ENCODE data around the gene FBXW4. TPM values are rescaled to one million over a fixed set of nuclear protein-coding genes. Genes with fewer than 3 reads are reported as not detected.

Gene FBXW4
- total and polyA plus RNA-seq, 2 of the 8 experiments (the other 6 are each of a cell fraction or from before 2014, with no cell fraction given) = 29.0 to 32.8 TPM

DNA sequence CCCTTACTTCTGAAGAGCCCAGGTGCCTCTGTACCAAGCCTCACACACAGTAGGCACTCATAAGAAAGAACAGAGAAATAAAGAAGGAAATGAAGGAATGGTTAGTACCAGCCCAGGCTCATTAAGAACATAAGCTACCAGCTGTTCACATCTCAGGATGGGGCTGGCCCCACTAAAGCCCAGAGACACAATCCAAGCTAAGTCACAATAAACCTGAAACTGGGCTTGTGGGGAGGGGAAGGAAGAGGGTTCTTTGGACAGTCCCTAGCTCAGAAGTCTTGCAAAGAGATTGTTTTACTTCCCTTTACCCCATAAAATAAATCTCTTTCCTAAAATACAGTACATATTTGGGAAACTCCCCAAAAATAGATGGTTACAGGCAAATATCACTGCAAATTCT, 24.3 kb downstream of the FBXW4 start:
- no peak for FAIRE-seq
- CTCF ChIA-PET (ENCODE audit: partially characterized antibody) = interaction anchor here (0.6 to 1.5 kb wide), 7 partner anchors 10 to 111 kb away, joined by 3 to 4 read pairs (median 3); no protein-coding TSS in a partner anchor
- no peak overlapping the region for H3K27ac ChIP-seq (ENCODE audit: low read depth, low read length)

More for the DNA sequence above, 24.3 kb downstream of the FBXW4 start:
- no peak overlapping the region for H3K14ac ChIP-seq (ENCODE audit: insufficient read length)
- peaks cover 4 to 28% (median 13%) of the 10 kb centered on the region in 4 experiments; a peak in 7 of 8 replicates for H3K36me3 ChIP-seq (ENCODE audit: control insufficient read depth in 2 of 4, insufficient read depth in 4 of 4, low read length in 3 of 4)
- H3K56ac ChIP-seq (replicated peaks; ENCODE audit: insufficient read length, low read depth, low read length) = no peak overlapping the region
- no peak overlapping the region for H4K8ac ChIP-seq (ENCODE audit: extremely low read depth, insufficient read depth, low read length)
- POLR2A ChIA-PET (ENCODE audit: partially characterized antibody) = interaction anchor here (0.6 kb wide), 1 partner anchor 592 kb away, joined by 3 read pairs; no protein-coding TSS in a partner anchor
- no peak for DNase-seq (ENCODE audit: low read depth in 1 of 2, low spot score in 2 of 2)
- H3K4me2 ChIP-seq (ENCODE audit: insufficient read depth in 1 of 2, low read depth in 2 of 2, low read length in 2 of 2) = no peak overlapping the region
- no peaks in the 10 kb centered on the region for H3K27me3 ChIP-seq (replicated peaks in 1 of 4; ENCODE audit: control insufficient read depth in 3 of 4, extremely low read depth in 1 of 4, insufficient read depth in 3 of 4, low read length in 3 of 4)
- H3K23me2 ChIP-seq (ENCODE audit: low read depth, low read length) = no peaks in the 10 kb centered on the region
- no peak overlapping the region for H2AK5ac ChIP-seq (ENCODE audit: low read depth, low read length)
- H2BK15ac ChIP-seq (ENCODE audit: low read length) = no peak overlapping the region
- H2BK120ac ChIP-seq (replicated peaks; ENCODE audit: low read depth, low read length) = no peak overlapping the region
- H3K18ac ChIP-seq (ENCODE audit: extremely low read depth, low read length) = no peak overlapping the region
- no peak overlapping the region for H3K23ac ChIP-seq (ENCODE audit: insufficient read length)
- H2BK20ac ChIP-seq (ENCODE audit: low read length) = no peak overlapping the region
- H2AFZ ChIP-seq (ENCODE audit: low read length) = no peak overlapping the region
- H3K4me3 ChIP-seq (ENCODE audit: extremely low read depth in 1 of 4, insufficient read depth in 2 of 4, low read depth in 3 of 4, low read length in 4 of 4) = no peak overlapping the region
- no peak overlapping the region for H3K9ac ChIP-seq (replicated peaks in 1 of 4; ENCODE audit: extremely low read depth in 1 of 4, low read depth in 3 of 4, low read length in 3 of 4)
- H4K5ac ChIP-seq (ENCODE audit: insufficient read length, low read depth, low read length) = no peak overlapping the region
- no peaks in the 10 kb centered on the region for H3K9me3 ChIP-seq (ENCODE audit: insufficient read depth in 2 of 2, low read depth in 1 of 2, low read length in 1 of 2)
- no peak overlapping the region for H4K91ac ChIP-seq (replicated peaks; ENCODE audit: insufficient read length, low read length)
- H3K4me1 ChIP-seq (replicated peaks in 1 of 4; ENCODE audit: control insufficient read depth in 3 of 4, insufficient read depth in 4 of 4, low read length in 3 of 4) = no peaks in the 10 kb centered on the region
- H3K4ac ChIP-seq (replicated peaks; ENCODE audit: insufficient read length, low read depth, low read length) = no peak overlapping the region
- H2BK5ac ChIP-seq (ENCODE audit: low read depth, low read length) = no peak overlapping the region
- H3K79me2 ChIP-seq (ENCODE audit: control insufficient read depth in 1 of 2, insufficient read depth in 2 of 2, low read length in 2 of 2) = no peaks in the 10 kb centered on the region
- TF ChIP-seq EZH2 (IDR thresholded peaks at IDR 0.05; ENCODE audit: low read depth, low read length, severe bottlenecking) (no peak), TAF1 (IDR thresholded peaks at IDR 0.05; ENCODE audit: low read depth, low read length) (no peak), JUN (IDR thresholded peaks at IDR 0.05; ENCODE audit: low read depth, low read length) (no peak), SIRT6 (IDR thresholded peaks at IDR 0.05; ENCODE audit: low read length) (no peak), CTBP2 (IDR thresholded peaks at IDR 0.05; ENCODE audit: borderline replicate concordance, insufficient read depth, insufficient read length, low read length) (no peak), SAP30 (IDR thresholded peaks at IDR 0.05; ENCODE audit: insufficient read depth, insufficient replicate concordance, low read length) (no peak), HDAC6 (IDR thresholded peaks at IDR 0.05; ENCODE audit: low read depth, low read length) (no peak), PHF8 (conservative IDR thresholded peaks at IDR 0.05; ENCODE audit: low read depth, low read length) (no peak), KDM4A (IDR thresholded peaks at IDR 0.05; ENCODE audit: low read depth, low read length, severe bottlenecking) (no peak), CHD1 (IDR thresholded peaks at IDR 0.05; ENCODE audit: low read depth, low read length) (no peak), TEAD4 (IDR thresholded peaks at IDR 0.05; ENCODE audit: low read depth, low read length) (no peak), SP4 (IDR thresholded peaks at IDR 0.05; ENCODE audit: low read length) (no peak), CBX5 (IDR thresholded peaks at IDR 0.05; ENCODE audit: low read depth, low read length) (no peak), TCF12 (IDR thresholded peaks at IDR 0.05; ENCODE audit: low read depth, low read length) (no peak)
- H4K20me1 ChIP-seq (replicated peaks in 1 of 2; ENCODE audit: control insufficient read depth in 1 of 2, insufficient read depth in 2 of 2, low read length in 2 of 2) = no peaks in the 10 kb centered on the region
- no peaks in the 10 kb centered on the region for H3K79me1 ChIP-seq (ENCODE audit: low read depth, low read length)
- H2BK12ac ChIP-seq (ENCODE audit: low read depth, low read length) = no peak overlapping the region

Measured in H1 (cell line).